ENCODE measurements around the gene NEURL1B.

- TF ChIP-seq, protein P1, sequence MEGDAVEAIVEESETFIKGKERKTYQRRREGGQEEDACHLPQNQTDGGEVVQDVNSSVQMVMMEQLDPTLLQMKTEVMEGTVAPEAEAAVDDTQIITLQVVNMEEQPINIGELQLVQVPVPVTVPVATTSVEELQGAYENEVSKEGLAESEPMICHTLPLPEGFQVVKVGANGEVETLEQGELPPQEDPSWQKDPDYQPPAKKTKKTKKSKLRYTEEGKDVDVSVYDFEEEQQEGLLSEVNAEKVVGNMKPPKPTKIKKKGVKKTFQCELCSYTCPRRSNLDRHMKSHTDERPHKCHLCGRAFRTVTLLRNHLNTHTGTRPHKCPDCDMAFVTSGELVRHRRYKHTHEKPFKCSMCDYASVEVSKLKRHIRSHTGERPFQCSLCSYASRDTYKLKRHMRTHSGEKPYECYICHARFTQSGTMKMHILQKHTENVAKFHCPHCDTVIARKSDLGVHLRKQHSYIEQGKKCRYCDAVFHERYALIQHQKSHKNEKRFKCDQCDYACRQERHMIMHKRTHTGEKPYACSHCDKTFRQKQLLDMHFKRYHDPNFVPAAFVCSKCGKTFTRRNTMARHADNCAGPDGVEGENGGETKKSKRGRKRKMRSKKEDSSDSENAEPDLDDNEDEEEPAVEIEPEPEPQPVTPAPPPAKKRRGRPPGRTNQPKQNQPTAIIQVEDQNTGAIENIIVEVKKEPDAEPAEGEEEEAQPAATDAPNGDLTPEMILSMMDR (IDR thresholded peaks at IDR 0.05), result no peak
- TF ChIP-seq POLR2A (IDR thresholded peaks at IDR 0.05), result no peak
These were observed 44.3 kb upstream of the NEURL1B start for GRCh38 chr5:172596638-172597231.
